ENCODE results near the gene CNTNAP2.

- TF ChIP-seq CTCF (IDR thresholded peaks at IDR 0.05) (no peak), POLR2A (IDR thresholded peaks at IDR 0.05) (no peak)
These were observed 2275.0 kb downstream of the CNTNAP2 start for GRCh38 chr7:148391591-148391990.

Measured in lower leg skin (tissue), 3 donors.